HG03439 (cell line): ENCODE data around the gene KREMEN1.
"Not testable (repeated sequence)": the region's sequence is repeated elsewhere in the genome, so short reads cannot be mapped to it uniquely, and the experiment has no call there.

Source experiments
- ATAC-seq: cut with Tn5 transposase; IDR thresholded peaks from one replicate; pipeline ENCODE4 v1.9.1; 2021; ENCODE audit warnings: mild to moderate bottlenecking, moderate library complexity; ENCODE audit not compliant: unreplicated experiment

The KREMEN1 gene

GRCh38 chr22:29102300-29102699 is 29.5 kb downstream of the KREMEN1 start:
- no peak for ATAC-seq

- ATAC-seq, result no peak
Observed at GRCh38 chr22:29103121-29103520, 30.3 kb downstream of the KREMEN1 start.

- ATAC-seq, result no peak
Observed at GRCh38 chr22:29105468-29105867, 32.6 kb downstream of the KREMEN1 start.

GRCh38 chr22:29106839-29107238 is 34.0 kb downstream of the KREMEN1 start:
- no peak for ATAC-seq

GRCh38 chr22:29108137-29108536 is 35.3 kb downstream of the KREMEN1 start:
- no peak for ATAC-seq

GRCh38 chr22:29109822-29110221 is 37.0 kb downstream of the KREMEN1 start:
- no peak for ATAC-seq

GRCh38 chr22:29110946-29111345 is 38.1 kb downstream of the KREMEN1 start:
- no peak for ATAC-seq

GRCh38 chr22:29112121-29112520 is 39.3 kb downstream of the KREMEN1 start:
- ATAC-seq, result no peak

- no peak for ATAC-seq
Observed at GRCh38 chr22:29112681-29113080, 39.8 kb downstream of the KREMEN1 start.

- no peak for ATAC-seq
Observed at GRCh38 chr22:29113319-29113718, 40.5 kb downstream of the KREMEN1 start.

GRCh38 chr22:29114392-29114791 is 41.6 kb downstream of the KREMEN1 start:
- no peak for ATAC-seq

GRCh38 chr22:29115682-29116288 is 43.0 kb downstream of the KREMEN1 start:
- no peak for ATAC-seq

GRCh38 chr22:29116397-29117123 is 43.7 kb downstream of the KREMEN1 start:
- no peak for ATAC-seq

GRCh38 chr22:29117799-29118477 is 45.1 kb downstream of the KREMEN1 start:
- no peak for ATAC-seq

- not testable (repeated sequence) for ATAC-seq
Observed at GRCh38 chr22:29120098-29120912, 47.5 kb downstream of the KREMEN1 start.

GRCh38 chr22:29121124-29121523 is 48.3 kb downstream of the KREMEN1 start:
- no peak for ATAC-seq

GRCh38 chr22:29122041-29122440 is 49.2 kb downstream of the KREMEN1 start:
- no peak for ATAC-seq

- no peak for ATAC-seq
Observed at GRCh38 chr22:29124777-29125442, 52.1 kb downstream of the KREMEN1 start.

GRCh38 chr22:29125443-29125778 is 52.6 kb downstream of the KREMEN1 start:
- no peak for ATAC-seq

GRCh38 chr22:29125844-29126243 is 53.0 kb downstream of the KREMEN1 start:
- no peak for ATAC-seq
